ENCODE data around the gene SPOCK2. TPM values are rescaled to one million over a fixed set of nuclear protein-coding genes. Genes with fewer than 3 reads are reported as not detected.

SPOCK2 gene
- polyA plus RNA-seq, 1 donor from 2014 or later = 5.6 TPM

DNA sequence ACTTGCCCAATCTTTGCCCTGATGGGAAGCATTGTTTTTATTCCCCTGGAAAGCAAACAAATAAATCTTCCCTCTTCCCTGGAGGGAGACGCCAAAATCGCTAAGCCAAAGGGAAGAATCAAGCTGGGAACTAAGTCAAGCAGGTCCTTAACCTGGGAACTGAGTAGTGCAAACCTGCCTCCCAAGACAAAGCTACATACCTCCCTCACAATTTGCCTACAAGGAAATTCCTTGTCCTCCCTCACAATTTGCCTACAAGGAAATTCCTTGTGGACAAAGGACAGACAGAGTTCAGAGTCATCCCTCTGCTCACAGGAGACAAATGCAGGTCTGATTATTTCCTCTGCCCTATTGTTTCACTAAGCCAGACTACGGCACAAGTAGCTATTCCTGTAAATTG, 50.5 kb downstream of the SPOCK2 start:
- Histone ChIP-seq H3K36me3 (ENCODE audit: insufficient read depth, low read length) (no peaks in the 10 kb centered on the region), H2AFZ (ENCODE audit: low read depth, low read length) (no peak overlapping the region), H3K9me2 (ENCODE audit: insufficient read depth, low read length) (no peaks in the 10 kb centered on the region), H3K79me2 (replicated peaks; ENCODE audit: insufficient read depth, low read length) (no peaks in the 10 kb centered on the region), H3K4me2 (ENCODE audit: low read length) (no peak overlapping the region), H3K9ac (ENCODE audit: low read length) (no peak overlapping the region), H4K20me1 (ENCODE audit: insufficient read depth) (no peaks in the 10 kb centered on the region), H3K27ac (ENCODE audit: low read length) (no peak overlapping the region), H3F3A (ENCODE audit: insufficient read depth, low read length, poor library complexity, severe bottlenecking) (no peaks in the 10 kb centered on the region), H3K4me3 (ENCODE audit: low read length) (no peak overlapping the region), H3K9me3 (ENCODE audit: low read length) (no peaks in the 10 kb centered on the region), H3K27me3 (ENCODE audit: insufficient read depth, low read depth, low read length) (no peaks in the 10 kb centered on the region)
- no peak for TF ChIP-seq MXI1 (conservative IDR thresholded peaks at IDR 0.05; ENCODE audit: poor library complexity, severe bottlenecking)
- no peak for TF ChIP-seq EZH2 (IDR thresholded peaks at IDR 0.05; ENCODE audit: borderline replicate concordance, insufficient read depth, low read length, poor library complexity, severe bottlenecking)
- no peak for TF ChIP-seq TAF1 (IDR thresholded peaks at IDR 0.05; ENCODE audit: low read depth)
- no peak for TF ChIP-seq EP300 (conservative IDR thresholded peaks at IDR 0.05; ENCODE audit: poor library complexity, severe bottlenecking)
- TF ChIP-seq, protein P1, sequence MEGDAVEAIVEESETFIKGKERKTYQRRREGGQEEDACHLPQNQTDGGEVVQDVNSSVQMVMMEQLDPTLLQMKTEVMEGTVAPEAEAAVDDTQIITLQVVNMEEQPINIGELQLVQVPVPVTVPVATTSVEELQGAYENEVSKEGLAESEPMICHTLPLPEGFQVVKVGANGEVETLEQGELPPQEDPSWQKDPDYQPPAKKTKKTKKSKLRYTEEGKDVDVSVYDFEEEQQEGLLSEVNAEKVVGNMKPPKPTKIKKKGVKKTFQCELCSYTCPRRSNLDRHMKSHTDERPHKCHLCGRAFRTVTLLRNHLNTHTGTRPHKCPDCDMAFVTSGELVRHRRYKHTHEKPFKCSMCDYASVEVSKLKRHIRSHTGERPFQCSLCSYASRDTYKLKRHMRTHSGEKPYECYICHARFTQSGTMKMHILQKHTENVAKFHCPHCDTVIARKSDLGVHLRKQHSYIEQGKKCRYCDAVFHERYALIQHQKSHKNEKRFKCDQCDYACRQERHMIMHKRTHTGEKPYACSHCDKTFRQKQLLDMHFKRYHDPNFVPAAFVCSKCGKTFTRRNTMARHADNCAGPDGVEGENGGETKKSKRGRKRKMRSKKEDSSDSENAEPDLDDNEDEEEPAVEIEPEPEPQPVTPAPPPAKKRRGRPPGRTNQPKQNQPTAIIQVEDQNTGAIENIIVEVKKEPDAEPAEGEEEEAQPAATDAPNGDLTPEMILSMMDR (IDR thresholded peaks at IDR 0.05; ENCODE audit: poor library complexity, severe bottlenecking) = no peak
- TF ChIP-seq RAD21 (conservative IDR thresholded peaks at IDR 0.05) = no peak

- no peaks in the 10 kb centered on the region for H3F3A ChIP-seq (ENCODE audit: insufficient read depth, low read length, poor library complexity, severe bottlenecking)
- H3K4me3 ChIP-seq (ENCODE audit: low read length) = no peak overlapping the region
- H2AFZ ChIP-seq (ENCODE audit: low read depth, low read length) = no peak overlapping the region
- H3K36me3 ChIP-seq (ENCODE audit: insufficient read depth, low read length) = no peaks in the 10 kb centered on the region
- H3K4me2 ChIP-seq (ENCODE audit: low read length) = no peak overlapping the region
- H3K9ac ChIP-seq (ENCODE audit: low read length) = no peak overlapping the region
- TF ChIP-seq EP300 (conservative IDR thresholded peaks at IDR 0.05; ENCODE audit: poor library complexity, severe bottlenecking) (no peak), POLR2AphosphoS5 (IDR thresholded peaks at IDR 0.05) (no peak), REST (IDR thresholded peaks at IDR 0.05; ENCODE audit: borderline replicate concordance) (no peak), RAD21 (conservative IDR thresholded peaks at IDR 0.05) (no peak), SMC3 (conservative IDR thresholded peaks at IDR 0.05; ENCODE audit: poor library complexity) (no peak), TAF1 (IDR thresholded peaks at IDR 0.05; ENCODE audit: low read depth) (no peak)
- TF ChIP-seq, protein P1 (IDR thresholded peaks at IDR 0.05; ENCODE audit: poor library complexity, severe bottlenecking) = no peak
- H3K27me3 ChIP-seq (ENCODE audit: insufficient read depth, low read depth, low read length) = no peaks in the 10 kb centered on the region
- no peaks in the 10 kb centered on the region for H3K9me2 ChIP-seq (ENCODE audit: insufficient read depth, low read length)
- H3K79me2 ChIP-seq (replicated peaks; ENCODE audit: insufficient read depth, low read length) = no peaks in the 10 kb centered on the region
- H3K9me3 ChIP-seq (ENCODE audit: low read length) = no peaks in the 10 kb centered on the region
- H4K20me1 ChIP-seq (ENCODE audit: insufficient read depth) = no peaks in the 10 kb centered on the region
- no peak overlapping the region for H3K27ac ChIP-seq (ENCODE audit: low read length)
Observed at GRCh38 chr10:72037266-72037665, 51.1 kb downstream of the SPOCK2 start.
